Measurements from ENCODE around the gene BNIP5.
"Not testable (repeated sequence)": the region's sequence is repeated elsewhere in the genome, so short reads cannot be mapped to it uniquely, and the experiment has no call there.

Gene BNIP5

DNA sequence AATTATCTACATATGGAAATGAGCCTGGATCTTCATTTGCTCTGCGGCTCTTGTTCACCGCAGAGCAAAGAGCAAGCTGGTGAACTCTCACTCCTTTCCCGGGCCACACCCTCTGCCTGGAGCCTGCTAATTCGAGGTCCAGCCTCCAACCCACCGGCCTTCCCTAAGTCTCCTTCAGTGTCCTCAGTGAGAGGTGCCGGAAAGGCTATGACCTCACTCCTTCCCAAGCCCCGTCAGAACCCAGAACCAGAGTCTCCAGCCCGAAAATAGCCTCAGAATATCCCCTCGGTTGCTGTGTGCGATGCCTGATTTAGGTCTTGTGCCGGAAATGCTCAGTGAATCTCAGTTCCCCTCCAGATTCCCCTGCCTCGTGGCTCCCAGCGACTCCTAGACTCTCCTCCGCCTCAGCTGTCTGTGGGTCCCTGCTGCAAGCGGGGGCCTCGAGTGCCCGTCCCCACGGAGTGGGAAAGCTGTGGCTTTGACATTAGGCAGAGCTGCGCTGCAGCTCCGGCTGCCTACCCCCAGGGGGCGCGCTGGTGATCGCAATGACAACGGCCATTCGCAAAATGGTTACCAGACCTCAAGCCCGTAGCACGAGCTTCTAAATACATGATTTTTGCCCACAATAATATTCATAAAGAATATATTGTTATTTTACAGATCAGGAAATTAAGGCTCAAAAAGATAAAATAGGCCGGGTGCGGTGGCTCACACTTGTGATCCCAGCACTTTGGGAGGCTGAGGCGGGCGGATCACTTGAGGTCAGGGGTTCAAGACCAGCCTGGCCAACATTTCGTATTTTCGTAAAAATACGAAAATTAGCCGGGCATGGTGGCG is 4.1 kb upstream of the BNIP5 start:
- peak; percentile 56 for DNase-seq

GRCh38 chr6:36340306-36340617 is 3.6 kb upstream of the BNIP5 start:
- DNase-seq: no peak

- no peak for DNase-seq
Measured at GRCh38 chr6:36339146-36339545, 2.5 kb upstream of the BNIP5 start.

- DNase-seq: not testable (repeated sequence)
Measured at GRCh38 chr6:36338223-36338622, 1.5 kb upstream of the BNIP5 start.

DNA sequence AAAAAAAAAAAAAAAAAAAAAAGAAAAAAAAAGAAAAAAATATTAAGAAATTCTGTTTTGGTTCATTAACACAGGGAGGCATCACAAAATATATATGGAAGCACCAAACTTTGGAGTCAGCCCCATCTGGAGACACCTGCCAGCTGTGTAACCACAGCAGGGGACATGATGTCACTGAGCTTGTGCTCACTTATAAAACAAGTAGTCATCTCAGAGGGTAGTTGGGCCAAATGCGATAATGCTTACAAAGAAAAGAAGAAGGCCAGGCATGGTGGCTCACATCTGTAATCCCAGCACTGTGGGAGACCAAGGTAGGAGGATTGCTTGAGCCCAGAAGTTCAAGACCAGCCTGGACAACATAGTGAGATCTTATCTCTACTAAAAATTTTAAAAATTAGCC is 1.1 kb upstream of the BNIP5 start:
- DNase-seq: no peak

DNA sequence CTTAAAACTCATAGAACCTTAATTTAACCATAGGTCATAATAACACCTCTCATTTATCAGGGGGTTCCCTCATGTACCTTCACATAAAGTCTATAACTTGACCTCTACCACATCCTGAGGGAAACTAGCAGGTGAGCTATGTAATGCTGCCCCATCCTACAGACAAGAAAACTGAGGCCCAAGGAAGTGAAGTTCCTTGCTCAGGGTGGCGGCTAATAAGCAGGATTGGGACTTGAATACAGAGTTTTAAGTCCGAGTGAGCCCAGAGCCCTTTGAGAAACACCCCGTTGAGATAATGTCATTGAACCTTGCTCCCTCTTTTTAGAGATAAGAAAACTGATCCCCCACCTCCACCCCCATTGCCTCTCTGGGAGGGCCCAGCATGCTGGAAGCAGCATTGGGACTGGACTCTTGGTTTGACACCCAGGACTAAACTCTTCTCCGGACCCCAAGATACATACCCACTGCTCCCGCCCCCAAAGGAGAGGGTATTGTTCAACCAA is 429 bp downstream of the BNIP5 start:
- DNase-seq: no peak

- no peak for DNase-seq
Measured at GRCh38 chr6:36335465-36336207, 1.1 kb downstream of the BNIP5 start.

- no peak for DNase-seq
Measured at GRCh38 chr6:36334832-36335459, 1.7 kb downstream of the BNIP5 start.

DNA sequence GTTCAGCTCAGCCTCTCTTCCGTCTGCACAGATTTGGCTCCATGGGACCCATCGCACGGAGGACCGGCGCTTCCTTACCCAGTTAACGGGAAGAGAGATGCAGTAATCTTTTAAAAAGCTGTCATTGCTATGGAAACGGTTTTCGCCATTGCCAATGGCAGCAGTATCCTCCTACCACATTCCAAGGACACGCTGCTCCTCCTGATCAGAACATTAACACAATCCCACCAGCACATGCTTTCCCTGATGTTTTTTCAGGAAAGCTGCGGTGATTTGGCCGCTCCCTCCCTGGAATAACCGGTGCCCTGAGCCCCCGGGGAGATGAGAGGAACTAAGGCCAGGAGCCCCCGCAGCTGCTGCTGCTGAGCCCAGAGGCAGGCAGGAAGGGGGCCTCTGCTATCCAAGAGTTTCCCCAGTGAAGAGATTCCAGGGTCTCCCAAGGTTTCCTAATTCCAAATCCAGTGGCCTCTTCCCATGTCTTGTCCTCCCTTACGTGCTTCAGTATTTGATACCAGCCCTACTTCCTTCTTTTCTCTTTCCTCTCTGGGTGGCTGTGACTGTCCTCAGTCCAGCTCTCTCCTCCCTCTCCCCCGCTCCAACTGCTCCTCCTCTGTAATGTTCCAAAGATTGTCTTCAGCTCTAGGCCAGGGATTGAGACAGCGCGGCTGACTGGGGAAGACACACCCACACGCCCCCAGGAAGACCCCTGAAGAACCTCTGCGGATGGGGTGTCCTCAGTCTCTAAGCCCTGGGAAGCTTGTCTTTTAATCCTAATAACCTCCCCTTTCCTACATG is 2.6 kb downstream of the BNIP5 start:
- DNase-seq: no peak

DNA sequence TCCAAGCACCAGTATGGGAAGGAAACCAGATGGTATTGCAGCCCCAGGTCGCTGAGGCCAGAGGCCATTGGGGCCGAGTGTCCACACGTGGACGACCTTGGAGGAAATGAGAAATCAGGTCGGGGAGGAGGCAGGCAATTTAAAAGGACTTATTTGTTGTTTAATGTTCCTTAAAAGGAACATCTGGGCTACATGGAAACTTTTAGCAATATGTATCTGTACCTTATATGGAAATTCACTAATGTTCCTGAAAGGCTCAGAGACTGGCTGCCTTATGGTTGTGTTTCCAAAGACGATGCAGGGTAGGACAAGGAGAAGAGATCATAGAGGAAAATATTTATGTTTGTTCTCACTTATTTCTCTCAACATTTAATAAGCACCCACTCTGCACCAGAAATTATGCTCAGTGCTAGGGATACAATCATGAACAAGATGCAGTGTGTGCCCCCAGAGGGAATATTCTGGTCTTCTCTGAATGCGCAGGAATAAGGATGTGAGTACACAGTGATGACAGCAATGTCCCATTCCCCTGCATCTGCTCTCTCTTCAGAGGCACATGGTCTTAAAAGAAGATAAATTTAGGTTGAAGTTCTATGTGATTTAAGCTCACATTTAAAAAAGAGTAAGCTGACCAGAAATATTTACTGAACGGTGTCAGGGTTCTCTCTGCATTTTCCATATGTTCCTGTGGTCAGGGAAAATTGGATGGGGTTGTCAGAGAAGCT is 3.4 kb downstream of the BNIP5 start:
- no peak for DNase-seq

- DNase-seq: no peak
Measured at GRCh38 chr6:36331381-36331780, 5.3 kb downstream of the BNIP5 start.

GRCh38 chr6:36330366-36330765 is 6.3 kb downstream of the BNIP5 start:
- no peak for DNase-seq

DNA sequence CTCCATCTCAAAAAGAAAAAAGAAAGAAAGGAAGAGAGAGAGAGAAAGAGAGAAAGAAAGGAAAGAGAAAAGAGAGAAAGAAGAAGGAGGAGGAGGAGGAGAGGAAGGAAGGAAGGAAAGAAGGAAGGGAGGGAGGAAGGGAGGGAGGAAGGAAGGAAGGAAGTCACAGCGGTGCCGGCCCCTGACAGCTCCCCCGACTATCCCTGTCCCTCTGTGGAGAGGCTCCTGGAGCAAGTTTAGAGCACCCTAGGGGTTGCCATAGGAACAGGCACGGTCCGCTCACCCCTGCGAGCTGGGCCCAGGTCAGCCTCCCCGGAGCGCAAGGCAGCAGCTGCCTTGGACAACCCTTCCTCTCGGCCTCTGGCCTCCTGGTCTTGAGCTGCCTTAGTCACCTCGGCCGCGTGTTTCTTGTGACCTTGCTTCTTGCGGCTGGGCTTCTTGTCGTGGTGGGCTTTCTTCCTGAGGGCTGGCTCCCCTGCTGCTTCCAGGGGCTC is 6.8 kb downstream of the BNIP5 start:
- no peak for DNase-seq

DNA sequence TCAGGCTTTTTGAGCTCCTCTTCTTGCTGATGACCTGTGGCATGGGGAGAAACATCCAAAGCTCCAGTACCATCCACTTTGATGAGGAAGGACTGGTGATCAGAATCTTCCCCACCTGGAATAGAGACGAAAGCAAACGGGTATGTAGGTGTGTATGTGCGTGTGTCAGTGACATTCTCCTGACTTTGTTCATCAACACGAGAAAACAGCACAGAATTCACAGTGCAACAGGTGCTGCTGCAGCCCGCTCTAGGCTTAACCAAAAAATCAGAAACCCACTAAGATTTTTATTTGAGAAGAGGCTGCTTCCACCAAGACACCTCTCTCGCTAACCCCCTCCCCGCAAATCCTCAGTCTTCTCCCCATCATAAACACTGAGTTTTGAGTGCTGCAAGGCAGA is 8.1 kb downstream of the BNIP5 start:
- DNase-seq: no peak

DNA sequence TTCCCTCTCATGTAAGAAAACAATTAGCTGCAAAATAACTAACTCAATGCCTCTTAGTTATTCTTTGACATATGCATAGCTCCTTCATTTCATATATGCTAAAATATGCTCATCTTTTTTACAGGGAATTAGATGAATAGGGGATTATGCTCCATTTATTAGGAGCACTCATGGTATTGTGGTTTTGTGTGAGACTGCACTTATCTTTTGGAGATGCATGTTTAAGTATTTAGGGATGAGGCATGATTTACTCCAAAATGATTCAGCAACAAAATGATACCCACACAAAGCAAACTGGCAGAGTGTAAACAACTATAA is 8.8 kb downstream of the BNIP5 start:
- DNase-seq: no peak

DNA sequence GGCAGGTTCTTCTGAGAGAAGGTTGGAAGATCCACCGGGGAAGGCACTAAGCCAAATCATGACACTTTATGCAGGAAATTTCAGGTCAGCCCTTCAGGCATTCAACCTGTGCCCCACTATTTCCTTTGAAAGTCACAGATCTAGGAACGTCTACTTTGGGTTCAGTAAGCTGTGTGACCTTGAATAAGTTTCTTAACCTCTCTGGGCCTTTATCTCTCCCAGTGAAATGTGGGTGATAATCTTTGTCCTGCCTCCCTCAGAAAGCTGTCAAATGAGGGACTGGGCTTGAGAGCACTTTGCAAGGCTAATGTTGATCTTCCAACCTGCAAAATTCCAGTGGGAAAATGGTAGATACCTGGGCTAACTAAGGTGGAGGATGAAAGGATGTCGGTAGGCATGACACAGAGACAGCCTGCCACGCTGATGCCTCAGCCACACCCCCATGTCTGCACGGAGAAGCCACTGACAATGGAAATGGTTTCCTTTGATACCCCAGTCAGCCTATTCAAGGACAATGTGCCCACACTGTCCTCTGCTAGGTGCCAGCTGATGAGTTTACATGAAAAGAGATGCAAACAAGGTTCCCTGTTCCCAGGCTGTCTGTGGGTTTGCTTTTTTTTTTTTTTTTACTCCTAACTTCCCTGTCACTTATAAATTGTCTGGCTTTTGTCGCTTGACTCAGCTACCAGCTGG is 9.3 kb downstream of the BNIP5 start:
- DNase-seq: no peak

DNA sequence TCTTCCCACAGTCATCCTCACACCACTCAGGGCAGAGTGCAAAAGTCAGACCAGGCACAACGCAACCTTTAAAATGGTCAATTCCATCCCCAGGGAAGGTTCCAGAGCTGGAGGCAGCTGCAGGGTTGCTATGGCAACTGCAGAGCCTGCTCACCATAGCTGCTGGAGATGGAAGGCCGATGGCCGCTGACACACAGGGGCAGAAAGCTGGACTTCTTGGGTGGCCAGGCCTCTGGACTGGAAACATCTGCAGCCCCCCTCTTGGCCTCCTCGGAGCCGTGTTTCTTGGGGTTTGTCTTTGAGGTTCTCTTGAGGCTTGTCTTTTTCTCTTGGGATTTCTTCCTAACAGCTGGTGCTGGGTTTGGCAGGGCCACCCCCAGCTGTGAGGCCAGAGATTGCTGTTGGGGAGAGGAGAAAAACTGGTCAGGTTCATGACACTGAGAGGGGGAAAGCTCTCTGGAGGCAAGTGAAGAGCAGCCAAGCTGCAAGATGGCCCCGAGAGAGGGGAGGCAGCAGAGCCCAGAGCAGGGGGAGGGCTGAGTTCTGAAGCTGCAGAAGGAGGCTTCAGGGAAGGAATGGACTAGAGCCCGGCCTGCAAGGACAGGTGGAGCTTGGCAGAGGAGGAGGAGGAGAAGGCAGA is 10.2 kb downstream of the BNIP5 start:
- no peak for DNase-seq

DNA sequence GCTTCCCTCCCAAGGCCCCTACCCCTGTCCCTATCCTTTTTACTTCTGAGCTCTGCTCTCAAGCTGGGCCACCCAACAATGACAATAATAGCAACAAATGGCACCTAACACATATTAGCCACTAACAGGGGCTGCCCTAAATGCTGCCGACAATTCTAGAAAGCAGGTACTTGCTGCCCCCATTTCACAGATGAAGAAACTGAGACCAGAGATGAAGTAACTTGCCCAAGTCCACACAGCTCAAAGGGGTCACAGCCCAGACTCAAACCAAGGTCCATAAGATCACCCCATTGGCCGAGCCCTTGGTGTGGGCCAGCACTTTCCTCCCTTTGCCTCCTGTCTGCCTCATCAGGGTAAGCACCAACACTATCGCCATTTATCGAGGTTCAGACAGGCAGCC is 12.0 kb downstream of the BNIP5 start:
- no peak for DNase-seq

- DNase-seq: no peak
Measured at GRCh38 chr6:36324191-36324590, 12.5 kb downstream of the BNIP5 start.

- no peak for DNase-seq
Measured at GRCh38 chr6:36323062-36323461, 13.6 kb downstream of the BNIP5 start.

- DNase-seq: no peak
Measured at GRCh38 chr6:36322591-36322990, 14.1 kb downstream of the BNIP5 start.
